SH-SY5Y (cell line): ENCODE measurements around the gene NEDD4L.

Source experiments
- GATA2 ChIP-seq: IDR thresholded peaks from 2 replicates; pipeline ENCODE4 v1.6.1; 2011; ENCODE audit warnings: mild to moderate bottlenecking, low read depth, low read length
- GATA3 ChIP-seq: IDR thresholded peaks from 2 replicates; pipeline ENCODE4 v1.6.1; 2011; ENCODE audit warnings: low read depth, mild to moderate bottlenecking, low read length, moderate library complexity

GRCh38 chr18:58096658-58097057 is 52.6 kb downstream of the NEDD4L start:
- TF ChIP-seq GATA3: no peak
- no peak for TF ChIP-seq GATA2
